ENCODE results near the gene TUT7.
"Not testable (repeated sequence)": the region's sequence is repeated elsewhere in the genome, so short reads cannot be mapped to it uniquely, and the experiment has no call there.

TUT7 gene

GRCh38 chr9:86344818-86345217 is 9.4 kb downstream of the TUT7 start:
- no peak for DNase-seq

DNA sequence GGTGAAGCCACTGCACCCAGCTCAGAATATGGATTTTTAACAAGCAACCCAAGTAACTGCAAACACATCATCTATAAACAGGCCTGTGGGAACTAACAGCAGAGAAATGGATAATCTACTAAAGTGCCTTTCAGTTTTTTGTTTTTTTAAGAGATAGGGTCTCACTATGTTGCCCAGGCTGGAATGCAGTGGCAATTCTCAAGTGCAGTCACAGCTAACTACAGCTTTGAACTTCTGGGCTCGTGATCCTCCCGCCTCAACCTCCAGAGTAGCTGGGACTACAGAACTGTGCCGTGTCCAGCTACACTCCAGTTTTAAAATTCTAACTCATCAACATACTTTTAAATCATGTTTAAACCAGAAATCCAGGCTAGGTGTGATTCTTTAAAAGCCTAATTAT is 11.9 kb downstream of the TUT7 start:
- DNase-seq = no peak

- DNase-seq = no peak
Measured at GRCh38 chr9:86341007-86341491, 13.2 kb downstream of the TUT7 start.

DNA sequence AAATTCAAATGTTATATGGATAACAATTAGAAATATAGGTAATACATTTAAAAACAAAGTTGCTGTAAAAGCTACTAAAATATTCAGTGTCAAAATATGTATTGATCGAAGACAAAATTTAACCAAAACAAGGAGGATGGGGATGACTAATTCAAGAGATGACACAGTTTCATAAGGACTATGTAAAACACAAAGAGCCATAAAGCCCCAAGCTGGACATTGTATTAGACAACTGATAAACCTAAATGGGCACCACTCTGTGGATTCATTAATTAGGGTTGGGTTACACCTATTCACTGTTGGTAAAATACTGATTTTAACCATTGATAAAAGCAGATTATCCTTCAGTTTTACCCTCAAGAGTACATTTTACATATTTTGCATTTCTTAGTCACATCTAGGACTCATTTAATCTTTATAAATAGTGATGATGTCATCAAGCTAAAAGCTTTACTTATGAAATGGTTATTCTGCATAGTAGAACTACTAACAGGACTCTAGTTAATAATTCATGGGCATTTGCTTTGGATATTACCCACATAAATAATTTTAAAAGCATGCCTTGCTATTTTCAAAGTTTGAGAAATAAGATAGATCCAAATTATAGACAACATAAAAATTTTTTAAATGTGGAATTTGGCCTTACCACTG is 13.7 kb downstream of the TUT7 start:
- no peak for DNase-seq

GRCh38 chr9:86337469-86338108 is 16.6 kb downstream of the TUT7 start:
- DNase-seq = no peak

GRCh38 chr9:86336058-86336457 is 18.2 kb downstream of the TUT7 start:
- DNase-seq = no peak

DNA sequence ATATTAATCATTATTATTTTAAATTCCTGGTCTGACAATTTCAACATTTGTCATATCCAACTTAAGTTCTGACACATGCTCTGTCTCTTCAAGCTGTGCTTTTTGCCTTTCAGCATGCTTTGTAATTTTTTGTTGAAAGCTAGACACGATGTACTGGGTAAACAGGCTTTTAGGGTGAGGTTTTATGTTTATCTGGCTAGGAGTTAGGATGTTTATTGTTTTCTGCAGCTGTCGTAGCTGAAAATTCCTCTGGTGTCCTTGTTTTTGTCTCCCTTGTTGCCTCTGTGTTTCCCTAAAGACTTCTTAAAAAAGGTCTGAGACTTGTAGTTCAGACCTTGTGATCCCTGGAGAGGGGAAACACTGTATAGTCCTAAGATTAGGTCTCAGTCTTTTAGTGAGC is 20.6 kb downstream of the TUT7 start:
- no peak for DNase-seq

DNA sequence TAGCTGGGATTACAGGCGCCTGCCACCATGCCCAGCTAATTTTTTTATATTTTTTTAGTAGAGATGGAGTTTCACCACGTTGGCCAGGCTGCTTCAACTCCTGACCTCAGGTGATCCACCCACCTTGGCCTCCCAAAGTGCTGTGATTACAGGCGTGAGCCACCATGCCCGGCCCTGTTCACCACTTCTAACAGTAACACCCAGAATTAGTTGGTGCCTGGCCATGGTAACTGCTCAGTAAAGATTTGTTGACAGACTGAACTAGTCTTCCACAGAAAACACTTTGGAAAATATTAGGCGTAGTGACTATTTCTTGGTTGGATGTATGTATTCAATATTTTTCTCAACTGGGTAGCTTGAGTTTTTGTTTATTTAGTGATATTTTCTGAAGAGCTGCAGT is 24.0 kb downstream of the TUT7 start:
- DNase-seq = no peak

DNA sequence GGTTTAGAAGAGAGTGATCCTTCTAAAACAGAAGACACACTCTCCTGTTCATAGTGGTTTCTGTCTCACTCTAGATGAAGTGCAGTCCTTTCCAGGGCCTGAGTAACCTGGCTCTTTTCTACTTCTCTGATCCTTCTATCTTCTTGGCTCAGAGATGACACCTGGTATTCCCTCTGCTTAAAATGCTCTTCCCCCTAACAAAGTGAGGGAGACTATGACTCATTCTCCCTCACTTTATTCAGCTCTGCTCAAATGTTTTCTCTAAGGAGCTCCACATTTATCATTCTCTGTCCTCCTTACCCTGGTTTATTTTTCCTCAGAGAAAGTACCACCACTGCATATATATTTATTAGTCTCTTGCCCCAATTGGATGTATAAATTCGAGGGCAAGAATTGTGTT is 24.6 kb downstream of the TUT7 start:
- DNase-seq = no peak

- DNase-seq = no peak
Measured at GRCh38 chr9:86328156-86328555, 26.1 kb downstream of the TUT7 start.

DNA sequence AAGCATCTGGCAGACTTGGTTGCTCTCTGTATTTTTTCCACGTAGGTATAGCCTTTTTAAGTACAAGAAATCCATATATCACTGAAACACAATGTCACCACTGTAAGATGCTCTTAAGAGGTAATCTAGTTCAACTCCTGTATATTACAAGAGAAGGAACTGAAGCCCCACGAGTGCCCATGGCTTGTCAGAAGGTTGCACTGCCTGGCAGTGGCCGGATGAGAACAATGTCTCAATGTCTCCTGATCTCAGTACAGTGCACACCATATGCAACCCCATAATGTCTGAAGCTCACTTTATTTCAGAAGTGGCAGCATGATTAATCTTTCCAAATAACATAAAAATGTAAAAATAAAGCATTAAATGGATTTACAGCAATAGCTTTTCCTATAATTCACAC is 27.7 kb downstream of the TUT7 start:
- DNase-seq = no peak

DNA sequence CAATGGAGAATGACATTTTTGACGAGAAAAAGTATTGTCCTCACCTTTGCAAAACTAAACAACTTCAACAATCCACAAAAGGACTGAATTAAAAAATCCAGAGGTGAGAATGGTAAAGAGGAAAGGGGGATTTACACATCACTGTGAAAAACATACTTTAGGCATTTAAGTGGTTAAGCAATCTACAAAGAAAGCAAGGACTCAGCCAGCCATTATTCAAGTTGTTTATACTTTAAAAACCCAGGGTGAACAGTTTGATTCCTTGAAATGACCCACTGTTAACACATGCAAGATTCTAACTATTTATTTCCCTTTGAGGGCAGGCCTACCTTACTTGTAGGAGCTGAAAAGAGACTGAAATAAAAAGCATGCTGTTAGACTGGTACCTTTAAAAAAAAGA is 29.3 kb downstream of the TUT7 start:
- DNase-seq = no peak

GRCh38 chr9:86324308-86324707 is 29.9 kb downstream of the TUT7 start:
- no peak for DNase-seq

GRCh38 chr9:86322973-86323644 is 31.1 kb downstream of the TUT7 start:
- DNase-seq = no peak

DNA sequence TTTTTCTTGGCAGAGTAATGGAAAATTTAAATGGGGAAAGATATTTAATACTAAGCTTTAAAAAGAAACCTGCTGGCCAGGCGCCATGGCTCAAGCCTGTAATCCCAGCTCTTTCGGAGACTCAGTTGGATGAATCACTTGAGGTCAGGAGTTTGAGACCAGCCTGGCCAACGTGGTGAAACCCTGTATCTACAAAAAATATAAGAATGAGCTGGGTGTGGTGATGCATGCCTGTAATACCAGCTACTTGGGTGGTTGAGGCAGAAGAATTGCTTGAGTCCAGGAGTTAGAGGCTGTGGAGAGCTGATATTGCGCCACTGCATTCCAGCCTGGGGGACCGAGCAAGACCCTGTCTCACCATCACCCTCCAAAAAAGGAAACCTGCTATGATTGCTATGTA is 32.8 kb downstream of the TUT7 start:
- no peak for DNase-seq

GRCh38 chr9:86318187-86318586 is 36.0 kb downstream of the TUT7 start:
- no peak for DNase-seq

DNA sequence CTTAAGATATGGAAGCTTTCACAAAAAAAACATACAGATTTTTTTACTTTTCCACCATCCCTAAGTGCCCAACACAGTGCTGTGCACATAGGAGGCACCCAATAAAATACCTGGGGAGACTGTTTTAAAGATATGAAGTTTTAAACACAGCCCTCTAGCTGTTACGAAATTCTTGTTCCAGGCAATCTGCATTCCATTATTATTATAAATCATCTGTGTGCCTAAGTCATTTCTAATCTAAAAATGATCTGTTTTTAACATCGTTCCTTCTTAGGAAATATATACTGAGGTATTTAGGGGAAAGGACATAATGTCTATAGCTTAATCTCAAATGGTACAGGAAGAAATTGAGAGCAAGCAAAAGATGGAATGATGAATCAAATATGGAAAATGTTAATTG is 39.1 kb downstream of the TUT7 start:
- DNase-seq = no peak

DNA sequence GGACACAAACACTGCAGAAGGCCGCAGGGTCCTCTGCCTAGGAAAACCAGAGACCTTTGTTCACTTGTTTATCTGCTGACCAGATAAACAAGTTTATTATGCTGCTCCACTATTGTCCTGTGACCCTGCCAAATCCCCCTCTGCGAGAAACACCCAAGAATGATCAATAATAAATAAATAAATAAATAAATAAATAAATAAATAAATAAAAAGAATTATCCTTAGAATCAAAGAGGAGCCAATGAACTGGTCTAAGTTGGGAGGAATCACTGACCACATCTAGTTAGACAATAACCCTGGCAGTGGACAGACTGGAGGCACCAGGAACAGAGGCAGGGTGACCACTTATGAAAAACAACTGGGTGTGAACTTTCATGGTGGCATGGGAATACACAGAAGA is 41.3 kb downstream of the TUT7 start:
- DNase-seq = not testable (repeated sequence)

DNA sequence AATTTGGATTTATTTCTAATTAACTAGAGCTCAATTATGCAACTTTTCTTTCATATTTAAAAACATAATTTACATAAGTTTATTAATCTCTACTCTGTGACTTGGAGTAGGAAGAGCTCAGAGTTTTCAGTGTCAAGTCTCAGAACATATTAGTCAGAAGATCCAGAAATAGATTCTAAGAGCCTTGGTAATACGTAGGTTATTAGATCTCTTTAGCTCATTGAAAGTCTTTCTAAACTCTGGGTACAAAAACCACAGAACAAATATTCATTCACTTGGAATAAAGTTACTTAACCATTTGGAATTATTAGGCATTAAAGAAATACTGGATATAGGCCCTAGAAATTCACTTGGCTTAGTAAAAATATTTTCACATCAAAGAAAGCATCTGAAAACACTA is 45.5 kb downstream of the TUT7 start:
- no peak for DNase-seq

DNA sequence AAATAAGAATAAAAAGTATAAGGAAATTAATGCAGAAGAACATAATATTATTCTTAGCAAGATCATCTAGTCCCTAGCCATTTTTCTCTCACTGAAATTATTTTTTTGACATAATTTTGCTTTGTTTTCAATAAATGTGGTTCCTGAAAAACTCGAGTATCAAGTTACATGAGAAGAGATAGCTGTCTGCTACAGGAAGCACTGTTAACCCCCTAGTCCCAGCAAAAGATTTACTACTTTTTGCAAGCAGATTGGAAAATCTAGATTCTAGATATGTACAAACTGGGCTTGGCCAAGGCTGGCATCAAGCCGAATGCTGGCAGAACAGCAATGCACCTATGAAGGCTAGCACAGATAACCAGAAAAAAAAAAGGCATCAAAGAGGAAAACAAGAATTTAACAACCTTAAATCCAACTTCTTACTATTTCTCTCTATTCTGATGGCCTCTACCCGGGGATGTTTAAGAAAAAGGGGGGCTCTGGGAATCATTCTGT is 49.9 kb downstream of the TUT7 start:
- DNase-seq = no peak

DNA sequence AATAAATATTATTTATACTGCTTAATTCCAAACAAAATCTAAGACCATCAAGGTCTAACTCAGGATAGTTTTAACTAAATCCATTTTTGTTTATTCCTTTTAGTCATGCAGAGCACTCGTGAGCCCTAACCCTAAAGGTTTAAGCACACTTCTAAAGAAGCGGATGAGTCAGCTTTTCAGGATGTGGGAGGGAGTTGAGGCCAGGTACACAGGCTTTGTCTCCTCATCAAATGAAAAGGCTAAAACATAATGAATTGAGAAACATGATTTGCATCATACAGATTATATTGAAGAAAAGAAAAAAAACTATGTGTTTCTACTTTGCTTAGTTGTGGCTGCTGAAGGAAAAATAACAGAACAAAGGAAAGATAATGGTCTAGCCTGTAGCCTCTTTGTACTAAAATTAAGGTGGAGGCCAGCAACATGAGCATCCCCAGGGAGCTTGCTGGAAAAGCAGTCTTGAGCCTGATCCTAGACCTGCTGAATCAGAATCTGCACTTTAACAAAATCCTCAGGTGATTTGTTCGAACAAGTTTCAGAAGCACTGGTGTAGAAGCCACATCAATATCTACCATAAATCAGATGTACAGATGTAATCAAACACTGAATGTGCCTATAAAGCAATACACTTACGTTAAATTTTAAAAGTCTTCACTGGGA is 50.8 kb downstream of the TUT7 start:
- no peak for DNase-seq

DNA sequence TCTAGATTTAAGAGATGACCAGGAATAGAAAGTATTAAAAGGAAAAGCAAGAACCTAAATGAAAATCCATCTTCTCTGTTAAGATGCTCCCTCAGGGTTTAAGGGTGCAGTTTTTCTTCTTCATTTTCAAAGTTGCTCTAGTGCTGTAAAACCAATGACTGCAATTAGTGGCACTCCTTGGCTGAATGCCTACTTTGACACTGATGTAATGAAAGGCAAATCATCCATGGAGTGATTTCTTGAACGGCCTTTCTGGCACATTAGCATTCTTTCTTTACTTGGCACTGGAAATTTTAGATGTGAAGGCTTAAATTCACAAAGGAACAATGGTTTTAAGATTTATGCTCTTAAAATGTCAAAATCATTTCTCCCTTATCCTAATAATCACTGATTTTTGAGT is 52.5 kb downstream of the TUT7 start:
- no peak for DNase-seq

GRCh38 chr9:86300701-86301100 is 53.5 kb downstream of the TUT7 start:
- DNase-seq = no peak

- DNase-seq = no peak
Measured at GRCh38 chr9:86298873-86299272, 55.3 kb downstream of the TUT7 start.
